NCI-H146 (cell line): ENCODE measurements around the gene LRP1.

ENCODE experiments used
- DNase-seq: peaks from one replicate; lab custom pipeline; 2025; lab: John Stamatoyannopoulos, UW

The LRP1 gene

DNA sequence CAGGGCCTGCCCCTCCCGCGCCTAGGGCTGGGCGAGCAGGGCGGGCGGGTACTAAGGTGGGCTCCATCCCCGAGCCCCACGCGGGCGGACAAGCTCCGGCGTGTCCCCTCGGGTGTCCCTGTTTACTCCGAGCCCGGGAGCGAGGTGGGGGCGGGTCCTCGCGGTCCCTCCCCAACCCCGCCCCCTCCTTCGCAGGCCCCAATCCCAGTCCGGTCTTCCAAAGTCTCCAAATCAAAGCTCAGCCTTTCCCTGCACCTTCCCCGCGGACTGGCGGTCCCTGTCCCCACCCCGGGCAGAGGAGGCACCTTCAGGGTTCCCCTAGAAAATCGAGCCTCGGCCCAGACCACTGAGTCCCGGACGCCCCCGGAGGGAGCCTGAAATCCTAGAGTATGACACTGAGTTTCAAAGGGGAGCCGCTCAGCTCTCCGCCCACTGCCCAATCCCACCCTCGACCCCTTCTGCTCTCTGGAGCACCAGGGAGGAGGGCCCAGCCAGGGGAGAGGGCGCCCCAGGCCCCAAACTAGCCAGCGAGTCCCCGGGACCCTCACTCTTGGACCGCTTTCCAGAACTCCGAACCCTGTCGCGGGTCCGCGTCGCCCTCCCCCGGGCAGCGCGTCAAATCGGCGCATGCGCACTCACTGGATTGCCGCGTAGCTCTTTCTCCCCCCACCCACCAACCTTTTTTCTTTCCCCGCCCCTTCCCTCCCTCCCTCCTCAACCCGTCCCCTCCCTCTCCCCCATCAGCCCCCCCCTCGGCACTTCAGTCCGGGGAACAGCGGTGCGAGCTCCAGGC is at the start of gene LRP1:
Gene LRP1, plus strand, starts transcription at position 758 of the 793 bp plus-strand sequence. CDS start 482 bp downstream, outside the sequence.
- peak; percentile 80 for DNase-seq

DNA sequence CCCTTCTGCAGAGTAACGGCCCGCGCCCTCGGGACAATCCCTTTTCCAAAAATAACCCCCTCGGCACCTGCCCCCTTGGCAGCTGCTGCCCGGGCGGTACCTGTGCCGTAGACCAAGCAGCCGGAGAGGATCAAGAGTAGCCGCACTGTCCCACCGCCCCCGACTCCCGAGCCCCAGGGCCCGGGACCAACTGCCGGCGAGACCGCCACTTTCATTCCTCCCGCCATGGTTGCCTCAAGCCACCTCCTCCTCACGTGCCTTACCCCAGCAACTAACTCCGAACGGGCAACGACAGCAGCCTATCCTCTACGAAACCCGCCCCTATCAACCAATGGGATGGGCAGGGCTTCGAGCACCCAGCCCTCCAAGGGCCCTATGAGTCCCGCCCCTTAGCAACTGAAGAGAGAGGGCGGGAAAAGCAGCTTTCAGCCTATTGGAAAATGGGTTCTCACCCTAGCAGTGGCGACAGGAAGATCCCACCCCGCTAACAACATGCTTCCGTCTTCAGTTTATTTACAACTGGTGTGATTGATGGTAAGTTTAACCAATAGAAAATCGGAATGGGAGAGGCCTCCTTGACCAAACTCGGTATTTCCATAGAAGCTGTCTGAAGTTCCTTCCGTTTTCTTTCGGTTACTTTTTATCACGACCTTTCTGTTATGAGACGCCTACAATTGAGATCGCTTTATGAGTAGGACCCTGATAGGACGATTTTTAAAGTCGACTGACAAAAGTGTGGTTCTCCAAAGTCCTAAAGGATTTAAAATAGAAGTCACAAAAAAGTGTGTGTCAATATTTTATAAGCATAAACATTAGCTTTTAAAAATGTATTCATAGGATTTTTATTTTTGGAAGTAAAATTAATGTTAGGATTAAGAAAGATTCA is 49.5 kb upstream of the LRP1 start, which contains the start of gene NEMP1:
Gene NEMP1, minus strand, starts transcription at position 273 of the 886 bp plus-strand sequence. Its CDS starts 46 bp downstream, at position 227.
- DNase-seq, result peak; percentile 100

DNA sequence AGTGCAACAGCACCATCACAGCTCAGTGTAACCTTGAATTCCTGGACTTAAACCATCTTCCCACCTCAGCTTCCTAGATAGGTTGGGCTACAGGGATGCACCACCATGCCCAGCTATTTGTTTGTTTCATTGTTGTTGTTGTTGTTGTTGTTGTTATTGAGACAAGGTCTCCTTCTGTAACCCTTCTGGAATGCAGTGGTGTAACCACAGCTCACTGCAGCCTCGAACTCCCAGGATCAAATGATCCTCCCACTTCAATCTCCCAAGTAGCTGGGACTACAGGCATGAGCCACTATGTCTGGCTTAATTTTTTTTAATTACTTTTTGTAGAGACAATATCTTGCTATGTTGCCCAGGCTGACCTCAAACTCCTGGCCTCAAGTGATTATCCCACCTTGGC is 48.5 kb upstream of the LRP1 start:
- no peak for DNase-seq

DNA sequence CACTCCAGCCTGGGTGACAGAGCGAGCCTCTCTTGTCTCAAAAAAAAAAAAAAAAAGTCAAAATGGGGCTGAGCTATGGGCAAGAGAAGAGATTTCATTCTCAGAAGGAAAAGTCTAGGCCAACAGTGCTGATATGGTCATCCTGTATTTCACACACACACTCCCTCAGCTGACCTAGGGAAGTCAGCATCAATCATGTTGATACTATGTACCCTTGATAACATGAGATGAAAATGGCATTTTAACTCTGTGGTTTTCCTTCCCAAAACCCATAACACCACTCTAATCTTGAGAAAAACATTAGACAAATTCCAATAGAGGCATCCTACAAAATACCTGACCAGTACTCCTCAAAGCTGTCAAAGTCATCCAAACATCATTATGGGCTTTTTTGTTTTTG is 47.4 kb upstream of the LRP1 start:
- DNase-seq, result no peak

DNA sequence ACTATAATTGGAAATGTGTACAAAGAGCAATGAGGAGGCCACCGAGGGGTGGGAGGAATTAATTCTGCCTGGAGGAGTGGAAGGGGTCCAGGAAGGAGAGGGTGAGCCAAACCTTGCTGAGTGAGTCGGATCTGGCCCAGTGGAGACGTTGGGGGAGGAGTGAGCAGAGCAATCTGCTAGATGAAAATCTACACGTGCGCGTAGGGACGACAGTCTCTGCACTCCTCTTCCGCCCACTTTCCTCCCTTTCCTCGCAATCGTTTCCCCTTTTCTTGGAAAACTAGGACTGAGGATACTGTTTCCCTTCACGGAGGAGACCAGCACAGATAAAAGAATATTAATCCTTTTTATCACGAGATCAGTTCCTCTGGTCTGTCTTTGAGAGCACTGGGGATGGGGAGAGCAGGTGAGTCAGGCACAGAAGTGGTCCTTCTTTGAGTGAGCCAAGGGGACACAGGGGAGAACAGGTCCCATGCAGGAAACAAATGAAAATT is 42.2 kb upstream of the LRP1 start:
- no peak for DNase-seq

DNA sequence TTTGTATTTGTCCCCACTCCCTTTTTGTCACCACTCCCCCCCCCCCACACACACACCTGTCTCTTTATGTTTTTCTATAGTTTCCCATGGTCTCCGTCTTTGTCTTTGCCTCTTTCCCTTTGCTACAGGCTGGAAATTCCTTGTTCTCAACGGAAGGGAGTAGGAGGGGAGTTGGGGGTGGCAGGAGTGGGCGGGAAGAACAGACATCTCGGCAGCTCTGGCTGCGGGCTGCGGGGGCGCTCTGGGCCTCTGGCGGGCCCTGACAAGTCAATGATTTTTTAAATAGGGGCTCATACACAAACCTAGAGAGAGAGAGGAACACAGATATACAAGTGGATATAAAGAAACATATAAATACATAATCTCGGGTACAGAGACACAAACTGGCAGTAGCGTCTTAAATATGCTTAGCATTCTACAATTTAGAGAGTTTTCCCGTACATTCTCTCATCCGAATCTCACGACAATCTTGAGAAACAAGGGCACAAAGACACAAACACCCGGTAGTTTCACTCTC is 41.7 kb upstream of the LRP1 start:
- DNase-seq, result peak; percentile 50

DNA sequence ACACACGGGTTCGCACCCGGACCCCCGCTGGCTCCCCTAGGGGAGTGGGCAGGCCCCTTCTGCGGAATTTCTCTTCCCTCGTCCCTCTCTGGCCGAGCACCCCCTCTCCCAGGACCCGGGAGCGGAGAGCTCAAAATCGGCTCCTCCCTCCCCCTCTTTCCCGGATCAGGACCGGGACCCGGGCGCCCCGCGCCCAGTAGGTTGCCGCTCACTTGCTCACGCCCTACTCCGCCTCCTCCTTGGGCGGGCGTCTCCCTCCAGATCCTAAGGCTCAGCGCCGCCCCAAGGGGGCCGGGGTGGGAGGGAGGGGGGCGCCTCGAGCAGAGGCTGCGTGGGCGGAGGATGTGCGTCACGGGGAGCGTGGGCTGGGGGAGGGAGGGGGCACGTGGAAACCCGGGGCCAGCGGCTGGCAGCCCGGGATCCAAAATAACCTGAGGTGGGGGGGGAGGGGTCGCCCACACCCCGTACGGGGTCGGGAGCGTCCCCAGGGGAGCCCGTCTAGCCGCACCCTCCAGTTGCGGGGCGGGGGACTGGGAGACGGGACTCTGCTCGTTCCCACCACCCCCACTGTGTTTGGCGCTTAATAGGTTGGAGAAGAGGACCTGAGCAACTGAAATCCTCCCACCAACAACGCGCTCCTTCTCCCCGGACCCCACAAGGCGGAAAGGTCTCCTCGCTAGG is 41.1 kb upstream of the LRP1 start:
- DNase-seq, result peak; percentile 56

DNA sequence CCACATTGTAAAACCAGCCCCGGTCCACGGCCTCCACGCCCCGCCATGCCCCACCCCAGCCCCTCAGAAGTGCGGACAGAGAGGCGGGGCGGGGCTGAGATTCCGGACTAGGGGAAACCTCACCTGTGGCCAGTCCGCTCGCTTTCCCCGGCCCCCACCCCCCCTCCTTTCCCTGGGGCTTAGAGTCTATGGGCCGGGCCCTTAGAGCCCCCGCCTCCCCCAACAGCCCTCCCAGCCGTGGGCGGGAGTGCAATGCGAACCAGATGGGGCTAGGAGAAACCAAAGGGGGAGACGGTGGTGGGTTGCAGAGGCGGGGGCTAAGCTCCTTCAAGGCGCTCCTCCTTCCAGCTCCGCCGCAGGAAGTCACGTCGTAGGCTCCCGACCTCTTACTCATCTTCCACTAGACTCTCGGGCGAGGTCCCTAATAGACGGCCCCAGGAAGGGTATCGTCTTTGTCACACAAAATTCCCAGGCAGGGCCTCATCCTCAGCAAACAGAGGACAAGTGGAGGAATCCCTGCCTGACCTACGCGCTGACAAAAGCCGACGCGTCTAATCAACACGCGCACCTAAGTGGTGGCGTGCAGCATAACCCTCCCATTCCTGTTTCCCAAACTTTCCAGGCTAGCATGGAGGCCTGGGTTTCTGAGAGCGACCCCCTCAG is 40.5 kb upstream of the LRP1 start:
- DNase-seq, result peak; percentile 57

DNA sequence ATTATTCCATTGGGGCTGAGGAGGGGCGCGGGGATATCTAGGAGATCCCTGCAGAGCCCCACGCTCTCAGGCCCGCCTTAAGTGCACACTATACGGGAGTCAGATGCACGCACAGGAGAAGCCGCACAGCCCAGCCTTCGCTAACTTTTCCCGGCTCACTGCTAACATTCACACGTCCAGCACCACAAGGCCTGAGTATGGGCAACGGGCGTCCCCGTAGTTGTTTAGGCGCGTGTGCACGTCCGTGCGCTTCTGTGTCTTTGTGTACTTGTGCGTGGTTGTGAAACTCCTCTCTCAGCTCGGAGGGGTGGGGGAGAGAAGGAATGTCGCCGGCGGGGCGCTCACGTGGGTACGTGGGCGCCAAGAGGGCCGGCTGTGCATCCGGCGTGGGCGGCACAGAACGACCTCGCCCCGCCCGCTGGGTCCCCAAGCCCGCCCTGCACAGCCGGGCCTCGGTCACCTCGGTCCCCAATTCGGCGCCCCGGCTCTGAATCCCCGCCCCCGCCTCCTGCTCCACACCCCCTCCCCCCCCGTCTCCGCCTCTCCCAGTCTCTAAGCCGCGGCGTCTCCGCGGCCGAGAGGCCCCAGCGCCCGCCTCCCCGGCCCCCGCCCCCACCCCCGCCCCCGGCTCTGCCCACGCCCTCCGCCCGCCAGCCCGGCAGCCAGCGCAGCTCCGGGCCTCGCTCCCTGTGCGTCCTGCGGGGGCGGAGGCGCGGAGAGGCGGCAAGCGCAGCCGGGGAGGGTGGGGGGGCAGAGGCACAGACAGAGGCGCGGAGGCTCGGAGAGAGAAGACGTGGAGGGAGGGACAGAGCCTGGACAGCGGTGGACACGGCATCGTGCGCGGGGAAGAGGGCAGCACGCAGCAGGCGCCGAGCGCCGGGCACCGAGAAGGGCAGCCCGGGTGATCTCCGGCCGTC is 39.7 kb upstream of the LRP1 start, which contains the start of gene NAB2:
Gene NAB2, plus strand, starts transcription at position 761 of the 917 bp plus-strand sequence. CDS start 158 bp downstream, outside the sequence.
- DNase-seq, result peak; percentile 92

DNA sequence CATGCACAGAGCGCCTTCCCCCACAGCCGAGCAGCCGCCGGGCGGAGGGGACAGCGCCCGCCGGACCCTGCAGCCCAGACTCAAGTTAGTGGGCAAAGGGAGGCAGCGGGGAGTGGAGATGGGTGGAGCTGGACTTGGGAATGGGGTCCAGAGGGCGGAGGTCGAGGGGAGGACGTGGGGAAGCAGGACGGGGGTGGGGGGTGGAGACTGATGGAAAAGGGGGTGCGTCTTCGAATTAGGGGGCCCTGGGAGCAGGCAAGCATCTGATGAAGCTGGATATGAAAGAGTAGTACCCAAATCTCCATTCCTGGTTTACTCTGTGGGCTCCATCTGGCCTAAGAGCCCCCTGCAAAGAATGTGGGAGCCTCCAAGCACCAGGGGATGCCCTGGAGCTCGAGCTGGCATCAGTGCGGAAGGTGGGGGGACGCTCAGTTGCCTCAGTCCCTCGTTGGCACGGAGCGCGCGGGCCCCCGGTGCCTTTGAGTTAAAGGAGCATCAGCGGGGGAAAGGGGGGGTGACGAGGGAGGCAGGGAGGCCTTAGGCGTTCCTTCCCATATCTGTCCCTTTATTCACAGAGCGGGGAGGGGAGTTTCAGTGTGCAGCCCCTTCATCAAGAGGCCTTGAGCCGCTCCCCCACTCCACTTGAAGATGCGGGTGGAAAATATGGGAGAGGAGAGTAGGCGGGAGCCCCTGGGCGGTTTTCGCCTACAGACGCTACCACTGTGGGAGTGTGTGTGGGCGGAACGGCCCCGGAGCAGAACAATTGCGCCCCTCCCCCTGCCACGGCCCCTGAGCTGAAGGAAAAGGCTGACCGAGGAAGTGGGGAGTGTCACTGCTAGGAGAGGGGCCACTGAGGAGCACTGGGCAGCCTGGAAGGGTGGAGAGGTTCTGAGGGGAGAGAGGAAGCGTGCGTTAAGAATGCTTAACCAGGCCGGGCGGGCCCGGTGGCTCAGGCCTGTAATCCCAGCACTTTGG is 38.7 kb upstream of the LRP1 start:
- peak; percentile 40 for DNase-seq

DNA sequence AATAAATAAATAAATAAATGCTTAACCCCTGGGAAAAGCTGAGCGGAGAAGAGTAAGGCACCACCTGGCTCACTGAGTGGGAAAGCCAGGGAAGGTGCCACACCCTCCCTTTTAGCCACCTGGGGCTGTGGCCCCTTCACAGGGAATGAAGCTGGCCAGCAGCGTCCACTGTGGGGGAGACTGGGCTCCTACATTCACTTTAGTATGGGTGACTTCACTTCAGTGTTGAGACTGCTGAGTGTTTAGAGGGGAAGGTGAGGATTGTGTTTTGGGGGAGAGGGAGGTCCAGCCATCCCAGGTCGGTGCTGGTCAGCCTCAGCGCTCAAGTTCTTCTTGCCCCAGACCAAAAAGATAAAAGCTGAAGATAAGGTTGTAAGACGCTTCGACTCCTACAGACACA is 37.8 kb upstream of the LRP1 start:
- DNase-seq, result no peak

DNA sequence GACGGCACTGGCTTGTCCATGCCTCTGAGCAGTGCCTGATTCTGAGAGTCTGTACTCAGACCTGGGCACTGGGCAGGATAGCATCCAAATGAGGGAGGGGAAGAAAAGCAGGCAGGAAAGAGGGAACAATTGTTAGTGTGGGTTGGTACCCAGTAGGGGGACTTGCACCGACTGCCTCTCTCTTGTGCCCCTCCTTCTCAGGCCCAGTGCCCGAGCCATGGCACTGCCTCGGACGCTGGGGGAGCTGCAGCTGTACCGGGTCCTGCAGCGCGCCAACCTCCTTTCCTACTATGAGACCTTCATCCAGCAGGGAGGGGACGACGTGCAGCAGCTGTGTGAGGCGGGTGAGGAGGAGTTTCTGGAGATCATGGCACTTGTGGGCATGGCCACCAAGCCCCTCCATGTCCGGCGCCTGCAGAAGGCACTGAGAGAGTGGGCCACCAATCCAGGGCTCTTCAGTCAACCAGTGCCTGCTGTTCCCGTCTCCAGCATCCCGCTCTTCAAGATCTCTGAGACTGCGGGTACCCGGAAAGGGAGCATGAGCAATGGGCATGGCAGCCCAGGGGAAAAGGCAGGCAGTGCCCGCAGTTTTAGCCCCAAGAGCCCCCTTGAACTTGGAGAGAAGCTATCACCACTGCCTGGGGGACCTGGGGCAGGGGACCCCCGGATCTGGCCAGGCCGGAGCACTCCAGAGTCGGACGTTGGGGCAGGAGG is 37.2 kb upstream of the LRP1 start:
- DNase-seq, result no peak

DNA sequence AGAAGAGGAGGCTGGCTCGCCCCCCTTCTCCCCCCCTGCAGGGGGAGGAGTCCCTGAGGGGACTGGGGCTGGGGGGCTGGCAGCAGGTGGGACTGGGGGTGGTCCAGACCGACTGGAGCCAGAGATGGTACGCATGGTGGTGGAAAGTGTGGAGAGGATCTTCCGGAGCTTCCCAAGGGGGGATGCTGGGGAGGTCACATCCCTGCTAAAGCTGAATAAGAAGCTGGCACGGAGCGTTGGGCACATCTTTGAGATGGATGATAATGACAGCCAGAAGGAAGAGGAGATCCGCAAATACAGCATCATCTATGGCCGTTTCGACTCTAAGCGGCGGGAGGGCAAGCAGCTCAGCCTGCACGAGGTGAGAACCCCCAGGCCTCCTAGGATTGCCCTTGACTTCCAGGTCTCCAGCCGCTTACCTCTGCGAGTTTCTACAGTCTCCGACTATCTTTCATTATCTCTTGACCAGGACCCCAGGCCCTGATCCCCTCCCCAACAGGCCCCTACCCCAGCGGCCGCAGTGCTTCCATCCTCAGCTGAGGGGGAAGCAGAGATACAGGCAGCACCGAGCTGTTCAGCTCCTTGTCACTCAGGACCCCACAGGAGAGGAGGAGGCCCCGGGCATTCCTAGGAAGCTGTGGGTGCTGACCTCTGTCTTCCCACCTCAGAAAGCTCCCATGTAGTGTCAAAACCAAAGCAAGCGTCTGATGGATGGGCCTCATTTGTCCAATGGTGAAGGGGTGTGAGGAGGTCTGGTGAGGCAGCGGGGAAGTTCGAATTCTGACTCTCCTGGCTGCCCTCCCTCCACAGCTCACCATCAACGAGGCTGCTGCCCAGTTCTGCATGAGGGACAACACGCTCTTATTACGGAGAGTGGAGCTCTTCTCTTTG is 36.4 kb upstream of the LRP1 start:
- no peak for DNase-seq

DNA sequence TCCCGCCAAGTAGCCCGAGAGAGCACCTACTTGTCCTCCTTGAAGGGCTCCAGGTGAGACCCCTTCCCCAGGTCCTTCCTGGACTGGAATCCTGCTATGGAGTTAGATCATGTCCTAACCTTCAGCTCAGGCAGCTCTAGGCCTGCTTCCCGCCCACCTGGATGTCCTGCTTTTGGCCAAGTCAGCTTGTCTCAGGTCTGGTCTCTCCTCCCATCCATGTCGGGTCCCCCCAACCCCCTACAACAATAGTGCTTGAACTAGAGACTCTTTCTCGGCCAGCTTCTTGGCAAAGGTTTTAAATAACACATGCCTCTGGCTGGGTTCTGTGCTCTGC is 35.8 kb upstream of the LRP1 start:
- no peak for DNase-seq

DNA sequence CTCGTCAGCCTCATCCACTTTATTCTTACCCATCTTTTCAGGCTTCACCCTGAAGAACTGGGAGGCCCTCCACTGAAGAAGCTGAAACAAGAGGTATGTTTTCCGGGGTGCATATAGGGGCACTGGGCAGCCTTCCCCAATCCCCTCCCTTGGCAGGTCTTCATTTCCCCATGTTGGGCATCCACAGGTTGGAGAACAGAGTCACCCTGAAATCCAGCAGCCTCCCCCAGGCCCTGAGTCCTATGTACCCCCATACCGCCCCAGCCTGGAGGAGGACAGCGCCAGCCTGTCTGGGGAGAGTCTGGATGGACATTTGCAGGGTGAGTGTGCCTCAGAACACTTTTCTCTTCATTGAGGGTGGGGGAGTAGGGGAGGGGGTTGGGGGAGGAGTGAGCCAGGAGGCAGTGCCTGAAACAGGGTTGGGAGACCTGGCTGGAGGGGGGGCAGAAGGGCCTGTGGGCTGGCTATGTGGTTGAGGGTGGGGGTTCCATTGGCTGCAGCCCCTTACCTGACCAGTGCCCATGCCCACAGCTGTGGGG is 35.3 kb upstream of the LRP1 start:
- no peak for DNase-seq

DNA sequence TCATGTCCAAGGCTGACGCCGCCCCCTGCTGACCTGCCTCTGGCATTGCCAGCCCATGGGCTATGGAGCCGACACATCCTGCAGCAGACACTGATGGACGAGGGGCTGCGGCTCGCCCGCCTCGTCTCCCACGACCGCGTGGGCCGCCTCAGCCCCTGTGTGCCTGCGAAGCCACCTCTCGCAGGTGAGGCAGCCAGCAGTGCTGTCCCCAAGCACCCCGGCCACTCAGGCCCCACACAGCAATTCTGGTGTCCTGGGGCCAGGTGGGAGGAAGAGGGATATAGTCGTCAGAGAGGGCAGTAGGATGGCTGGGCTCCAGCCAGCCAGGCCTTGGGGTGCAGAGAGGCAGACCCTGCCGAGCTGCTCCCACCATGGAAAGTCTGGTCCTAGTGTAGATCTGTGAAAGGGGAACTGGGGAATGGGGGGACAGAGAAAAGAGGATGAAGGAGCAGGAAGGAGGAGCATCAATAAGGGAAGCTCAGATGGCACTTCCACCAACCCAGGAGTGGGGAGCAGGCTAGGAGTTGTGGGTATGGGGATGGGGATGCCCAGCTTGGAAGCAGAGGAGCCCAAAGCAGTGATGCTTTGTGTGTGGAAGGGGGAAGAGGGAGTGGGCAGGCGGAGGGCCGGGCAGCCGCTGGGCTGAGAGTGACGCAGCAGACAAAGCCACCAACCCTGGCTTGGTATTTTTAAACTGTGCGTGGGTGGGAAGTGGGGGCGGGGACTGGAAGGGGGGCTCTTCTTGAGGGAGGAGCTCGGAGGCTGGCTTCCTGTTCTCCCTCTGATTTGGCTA is 34.7 kb upstream of the LRP1 start:
- DNase-seq, result peak; percentile 9
